ENCODE data around the gene CCDC92.

The CCDC92 gene

DNA sequence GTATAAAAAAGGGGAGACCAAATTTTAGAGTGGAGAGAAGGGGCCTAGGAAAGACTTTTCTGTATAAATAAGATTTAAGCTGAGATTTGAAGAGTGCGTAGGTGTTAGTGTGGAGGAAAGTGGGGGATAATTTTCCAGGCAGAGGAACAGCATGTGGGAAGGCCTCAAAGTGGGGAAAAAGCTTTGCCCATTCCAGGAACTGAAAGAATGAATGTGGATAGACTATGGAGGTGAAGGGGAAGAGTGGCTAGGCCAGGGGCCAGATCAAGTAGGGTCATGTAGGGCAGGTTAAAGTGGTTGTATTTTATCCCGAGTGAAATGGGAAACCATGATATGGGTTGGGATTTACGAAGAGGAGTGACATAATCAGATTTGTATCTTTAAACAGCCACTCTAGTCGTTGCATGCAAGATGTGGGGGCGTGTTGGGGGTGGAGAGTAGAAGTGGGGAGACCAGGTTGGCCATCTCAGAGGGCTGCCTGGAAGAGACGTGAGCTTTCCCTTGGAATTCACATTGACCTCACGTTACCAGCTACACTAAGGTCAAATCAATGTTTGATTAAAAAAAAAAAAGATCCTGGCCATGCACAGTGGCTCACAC is 3.7 kb upstream of the CCDC92 start:
- no peak for DNase-seq (ENCODE audit: low read depth)

GRCh38 chr12:123973552-123974341 is 1.1 kb upstream of the CCDC92 start:
- peak; percentile 6 for DNase-seq (ENCODE audit: low read depth)

DNA sequence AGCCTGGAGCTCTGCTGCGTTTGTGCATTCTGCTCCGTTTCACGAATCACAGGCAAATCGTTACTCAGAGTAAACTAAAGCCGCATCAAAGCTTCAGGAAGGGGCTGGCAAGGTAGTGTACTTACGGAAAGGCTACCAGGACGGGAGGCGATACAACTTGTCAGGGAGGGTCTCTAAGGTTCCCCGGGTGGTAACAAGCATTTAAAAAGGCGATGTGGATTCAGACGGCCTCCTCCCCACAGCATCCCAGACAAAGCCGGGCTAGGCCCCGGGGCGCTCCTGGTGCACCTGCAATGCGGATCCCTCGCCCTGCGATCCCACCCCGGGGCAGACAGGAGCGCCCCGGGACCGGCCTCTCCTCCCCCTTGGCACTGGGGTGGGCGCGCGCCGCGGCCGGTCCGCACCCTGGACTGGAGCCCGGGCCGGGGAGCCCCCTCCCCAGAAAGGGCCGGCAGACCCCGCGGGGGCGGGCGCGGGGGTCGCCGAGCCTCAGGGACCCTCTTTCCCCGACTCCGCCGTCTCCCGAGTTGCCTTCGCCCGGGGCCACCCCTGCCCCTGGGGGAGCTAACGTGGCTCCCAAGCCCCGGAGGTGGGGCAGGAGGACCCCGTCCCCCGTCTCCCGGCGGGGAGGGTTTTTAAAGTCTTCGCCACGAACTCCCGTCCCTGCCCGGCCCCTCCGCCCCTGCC is 718 bp downstream of the CCDC92 start:
- DNase-seq (ENCODE audit: low read depth) = peak; percentile 22

DNA sequence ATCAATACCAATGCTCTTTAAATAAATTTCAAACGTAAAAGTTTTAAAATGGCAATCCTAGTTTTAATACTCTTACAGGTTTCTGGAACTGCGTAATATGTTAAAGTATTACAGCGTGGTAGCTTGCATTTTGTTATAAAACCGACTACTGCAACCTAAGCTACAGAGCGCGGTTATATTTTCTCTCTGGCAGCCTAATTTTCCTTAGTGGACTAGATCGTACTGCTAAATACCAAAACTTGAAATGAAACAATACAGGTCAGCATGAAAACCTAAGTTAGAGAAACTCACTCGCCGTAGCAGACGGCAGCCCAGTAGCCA is 1.2 kb downstream of the CCDC92 start:
- DNase-seq (ENCODE audit: low read depth) = no peak

DNA sequence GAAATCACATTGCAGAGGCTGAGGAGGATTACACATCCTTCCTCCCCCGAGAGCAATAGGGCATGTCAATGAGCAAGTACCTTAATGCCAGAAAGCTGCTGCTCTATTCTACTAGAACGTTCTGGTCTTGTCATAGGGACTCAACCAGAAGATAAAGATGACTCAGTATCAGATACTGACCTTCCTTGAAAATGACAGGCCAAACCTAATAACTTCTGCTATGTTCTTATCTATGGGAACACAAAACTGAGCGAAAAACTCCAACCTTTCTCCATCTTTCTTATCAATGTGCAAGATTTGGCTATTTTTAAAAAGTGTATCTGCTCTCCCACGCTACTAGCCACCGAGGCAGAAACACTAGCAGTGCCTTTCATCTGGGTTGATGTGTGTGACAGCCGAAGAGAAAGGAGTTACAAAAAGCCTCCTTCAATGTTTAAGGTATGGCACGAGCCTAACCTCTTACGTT is 5.5 kb downstream of the CCDC92 start:
- DNase-seq (ENCODE audit: low read depth) = no peak

DNA sequence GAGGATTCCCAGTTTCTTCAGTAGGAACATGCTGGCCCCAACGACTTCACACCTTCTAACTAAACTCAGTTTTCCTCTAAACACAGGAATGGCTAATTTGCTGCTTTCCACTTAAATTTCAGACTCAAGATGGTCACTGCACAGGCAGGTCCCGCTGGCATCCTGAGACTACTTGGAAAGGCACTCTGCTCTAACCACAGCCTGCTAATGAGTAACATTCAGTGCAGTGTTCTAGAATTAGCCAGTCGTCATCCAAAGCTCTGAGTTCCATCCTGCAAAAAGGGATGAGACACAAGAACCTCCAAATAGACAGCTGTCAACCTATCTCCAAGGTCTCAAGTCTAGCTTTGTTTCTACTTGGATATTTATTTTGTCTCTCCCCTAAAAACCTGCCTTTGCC is 6.0 kb downstream of the CCDC92 start:
- no peak for DNase-seq (ENCODE audit: low read depth)

- no peak for DNase-seq (ENCODE audit: low read depth)
Observed at GRCh38 chr12:123965382-123965781, 7.2 kb downstream of the CCDC92 start.

DNA sequence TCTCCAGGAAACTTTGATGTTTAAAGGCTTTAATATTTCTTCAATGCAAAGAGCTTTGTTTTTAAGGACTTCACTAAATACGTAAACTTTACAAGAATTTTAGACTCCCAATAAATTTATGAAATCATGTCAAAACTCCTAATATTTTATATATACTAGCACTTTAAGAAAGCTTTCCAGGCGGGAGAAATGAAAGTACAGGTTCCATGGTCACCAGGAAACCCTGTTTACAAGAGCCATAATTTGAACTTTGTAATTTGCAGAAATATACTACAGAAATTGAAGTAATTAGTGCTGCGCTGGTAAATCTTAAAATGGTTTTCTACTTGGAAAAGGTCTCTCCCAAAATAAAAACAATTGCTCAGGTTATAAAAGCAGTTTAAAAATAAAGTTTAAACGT is 8.8 kb downstream of the CCDC92 start:
- DNase-seq (ENCODE audit: low read depth) = no peak

DNA sequence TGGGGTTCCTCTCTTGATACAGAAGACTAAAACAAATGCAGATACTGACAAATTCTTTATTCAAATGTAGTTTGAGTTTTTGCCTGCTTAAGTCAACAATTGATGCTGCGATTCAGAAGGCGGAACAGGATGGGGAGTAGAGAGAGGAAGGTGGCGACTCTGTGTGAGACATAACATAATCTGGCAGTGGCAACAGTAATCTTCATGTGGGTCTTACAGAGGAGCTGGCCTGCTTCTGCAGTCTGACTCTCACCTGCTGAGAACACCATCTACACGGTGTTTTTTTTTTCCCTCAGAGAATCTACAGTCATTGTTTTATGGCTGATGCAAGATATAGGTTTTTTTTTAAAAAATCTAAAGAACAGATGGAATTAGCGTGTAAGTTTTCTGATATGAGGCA is 10.1 kb downstream of the CCDC92 start:
- no peak for DNase-seq (ENCODE audit: low read depth)

DNA sequence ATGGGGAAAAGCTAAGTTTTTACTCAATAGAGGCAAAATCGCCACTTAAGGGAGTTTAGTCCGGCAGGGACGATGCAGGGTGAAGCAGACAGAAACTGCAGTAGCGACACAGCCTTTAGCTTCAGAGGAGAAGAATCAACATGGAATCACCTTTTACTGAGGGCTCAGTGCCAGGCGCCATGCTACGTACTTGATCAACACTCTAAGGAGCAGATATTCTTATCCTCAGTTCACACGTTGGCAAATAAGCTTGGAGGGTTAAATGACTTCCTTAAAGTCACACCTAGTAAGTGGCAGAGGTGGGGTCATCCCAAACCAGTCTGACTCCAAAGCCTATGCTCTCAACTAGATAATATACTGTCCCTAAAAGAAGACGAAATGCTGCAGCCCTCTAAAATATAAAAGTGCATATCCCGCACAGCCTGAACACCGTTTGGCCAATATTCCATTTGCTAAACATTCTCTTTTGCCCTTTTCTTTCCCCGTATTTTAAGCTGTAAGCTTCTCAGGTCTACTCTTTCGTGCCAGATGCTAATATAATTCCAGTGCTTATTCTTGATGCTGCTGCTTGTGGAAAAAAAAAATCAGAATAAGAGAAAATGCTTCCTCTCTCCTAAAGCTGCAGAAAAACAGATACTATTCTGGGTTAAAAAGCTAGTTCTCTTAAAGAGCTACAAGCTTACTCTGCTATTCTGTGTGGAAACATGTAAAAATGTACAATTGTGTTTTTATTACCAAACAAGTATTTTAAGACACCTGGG is 10.9 kb downstream of the CCDC92 start:
- no peak for DNase-seq (ENCODE audit: low read depth)

- no peak for DNase-seq (ENCODE audit: low read depth)
Observed at GRCh38 chr12:123960856-123961255, 11.8 kb downstream of the CCDC92 start.

DNA sequence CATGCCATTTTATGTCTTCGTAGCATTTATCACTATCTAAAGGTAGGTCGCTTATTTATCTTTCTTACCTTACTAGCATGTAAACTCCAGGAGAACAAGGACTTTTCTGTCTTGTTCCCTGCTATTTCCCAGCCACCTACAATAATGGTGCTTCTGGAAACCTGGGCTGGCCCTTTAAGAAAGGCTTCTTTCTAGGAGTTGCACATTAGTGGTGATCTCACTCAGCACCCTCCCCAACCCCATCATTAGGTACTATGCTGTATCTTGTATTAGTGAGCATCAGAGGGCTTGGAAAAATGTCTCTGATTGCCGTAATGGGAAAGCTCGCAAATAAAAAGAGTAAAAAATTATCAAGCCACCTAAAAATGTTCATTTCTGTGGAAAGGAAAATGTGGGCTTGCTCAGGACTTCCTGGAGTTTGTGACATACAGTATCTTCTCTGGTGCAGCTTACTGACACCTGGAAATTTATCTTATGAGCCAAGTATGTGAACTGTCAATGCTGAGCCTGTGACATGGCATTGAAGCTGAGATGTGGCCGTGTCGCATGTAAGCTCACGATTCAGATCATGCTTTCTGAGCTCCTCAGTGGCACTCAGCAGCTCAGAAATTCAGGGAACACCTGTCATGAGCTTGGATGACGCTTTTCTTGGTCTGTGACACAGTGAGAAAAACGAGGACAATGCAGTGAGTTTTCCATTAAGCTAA is 12.4 kb downstream of the CCDC92 start:
- DNase-seq (ENCODE audit: low read depth) = no peak

GRCh38 chr12:123958876-123959275 is 13.8 kb downstream of the CCDC92 start:
- DNase-seq (ENCODE audit: low read depth) = no peak

DNA sequence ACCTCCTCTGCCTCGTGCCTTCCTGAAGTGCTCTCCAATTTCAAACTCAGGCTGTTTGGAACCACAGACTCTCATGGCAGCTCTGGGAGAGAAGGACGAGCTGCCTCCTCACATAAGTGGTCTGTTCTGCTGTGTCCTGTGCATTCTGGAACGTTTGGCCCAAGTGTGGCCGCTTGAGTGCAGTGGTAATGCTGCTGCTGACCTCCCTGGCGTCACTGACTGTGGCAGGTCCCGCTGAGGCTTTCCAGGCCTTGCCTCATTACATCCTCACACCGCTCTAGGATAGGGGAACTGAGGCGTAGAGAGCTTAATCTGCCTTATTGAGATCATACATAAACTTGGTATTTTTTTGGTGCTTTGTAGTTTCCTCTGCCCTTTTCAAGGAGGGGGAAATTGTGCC is 14.2 kb downstream of the CCDC92 start:
- no peak for DNase-seq (ENCODE audit: low read depth)

GRCh38 chr12:123957196-123957595 is 15.4 kb downstream of the CCDC92 start:
- no peak for DNase-seq (ENCODE audit: low read depth)

- DNase-seq (ENCODE audit: low read depth) = no peak
Observed at GRCh38 chr12:123956249-123956648, 16.4 kb downstream of the CCDC92 start.

GRCh38 chr12:123954647-123955350 is 17.8 kb downstream of the CCDC92 start:
- DNase-seq (ENCODE audit: low read depth) = no peak

DNA sequence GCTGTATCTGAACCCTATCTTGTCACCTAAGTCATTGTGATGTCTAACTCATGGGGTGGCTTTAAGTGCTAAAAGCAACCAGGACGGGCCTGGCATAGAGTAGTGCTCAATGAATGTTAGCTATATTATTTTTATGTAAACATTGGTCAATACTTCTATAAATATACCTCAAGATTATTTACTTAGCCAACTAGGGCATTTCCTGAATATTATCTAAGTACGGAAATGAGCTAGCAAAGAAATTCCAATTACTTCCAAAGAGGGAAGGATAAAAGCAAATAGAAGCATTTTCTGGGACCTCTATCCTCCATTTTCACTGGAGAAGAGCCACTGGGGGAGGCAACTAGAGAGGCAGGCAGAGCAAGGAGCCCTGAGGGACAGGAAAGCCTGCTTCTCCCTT is 20.6 kb downstream of the CCDC92 start:
- DNase-seq (ENCODE audit: low read depth) = no peak

DNA sequence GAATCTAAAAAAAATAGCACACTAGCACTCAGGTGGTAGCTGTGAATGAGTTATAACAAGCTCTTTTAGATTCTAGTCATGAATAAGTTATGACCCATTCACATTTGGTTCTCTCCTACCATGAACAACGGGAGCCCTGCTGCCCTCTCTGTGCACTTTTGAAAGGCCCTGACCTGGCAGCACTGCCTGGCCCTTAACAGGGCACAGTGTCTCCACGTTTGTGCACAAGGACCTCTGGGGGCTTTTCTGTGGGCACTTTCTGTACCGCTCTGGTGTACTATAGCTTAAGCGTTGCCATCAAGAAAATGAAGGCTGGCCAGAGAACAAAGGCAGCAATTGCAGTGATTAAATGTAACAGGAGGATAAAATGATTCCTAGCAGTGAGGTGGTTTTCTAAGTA is 21.2 kb downstream of the CCDC92 start:
- DNase-seq (ENCODE audit: low read depth) = no peak

GRCh38 chr12:123950476-123951349 is 21.9 kb downstream of the CCDC92 start:
- DNase-seq (ENCODE audit: low read depth) = no peak
